IMR-90 (cell line): ENCODE results near the gene CLASRP.

Experiments used
- MXI1 ChIP-seq: IDR thresholded peaks from 2 replicates; pipeline ENCODE4 v1.6.1; 2012; ENCODE audit warnings: low read depth, mild to moderate bottlenecking, low read length, moderate library complexity, borderline replicate concordance
- RAD21 ChIP-seq: IDR thresholded peaks from 2 replicates; pipeline ENCODE4 v1.6.1; 2012; ENCODE audit warnings: low read length, improper control_type of control experiment
- TF ChIP-seq, protein P1 (sequence below): conservative IDR thresholded peaks from 2 replicates; pipeline ENCODE4 v1.5.1; 2012; ENCODE audit warnings: mild to moderate bottlenecking, low read depth, low read length, improper control_type of control experiment

DNA sequence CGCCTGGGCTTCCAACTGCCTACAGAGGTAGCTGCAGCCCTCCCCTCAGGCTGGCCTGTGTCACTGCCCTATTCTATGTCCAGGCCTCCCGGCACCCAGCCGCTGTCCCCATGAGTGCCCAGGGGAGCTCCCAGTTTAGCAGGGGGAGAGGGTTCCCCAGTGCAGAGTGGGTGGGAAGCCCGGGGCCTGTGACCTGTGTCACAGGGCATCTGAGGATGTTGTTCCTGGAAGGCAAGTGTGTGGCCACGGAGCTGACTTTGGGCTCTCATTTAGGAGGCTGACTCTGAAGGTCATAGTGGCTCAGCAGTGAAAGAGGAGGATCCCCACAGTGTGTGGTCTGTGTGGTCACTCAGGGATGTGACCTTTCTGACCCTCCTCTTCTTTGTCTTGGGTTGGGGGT lies 79.3 kb downstream of the CLASRP start:
- TF ChIP-seq MXI1 (no peak), RAD21 (no peak)
- TF ChIP-seq, protein P1, sequence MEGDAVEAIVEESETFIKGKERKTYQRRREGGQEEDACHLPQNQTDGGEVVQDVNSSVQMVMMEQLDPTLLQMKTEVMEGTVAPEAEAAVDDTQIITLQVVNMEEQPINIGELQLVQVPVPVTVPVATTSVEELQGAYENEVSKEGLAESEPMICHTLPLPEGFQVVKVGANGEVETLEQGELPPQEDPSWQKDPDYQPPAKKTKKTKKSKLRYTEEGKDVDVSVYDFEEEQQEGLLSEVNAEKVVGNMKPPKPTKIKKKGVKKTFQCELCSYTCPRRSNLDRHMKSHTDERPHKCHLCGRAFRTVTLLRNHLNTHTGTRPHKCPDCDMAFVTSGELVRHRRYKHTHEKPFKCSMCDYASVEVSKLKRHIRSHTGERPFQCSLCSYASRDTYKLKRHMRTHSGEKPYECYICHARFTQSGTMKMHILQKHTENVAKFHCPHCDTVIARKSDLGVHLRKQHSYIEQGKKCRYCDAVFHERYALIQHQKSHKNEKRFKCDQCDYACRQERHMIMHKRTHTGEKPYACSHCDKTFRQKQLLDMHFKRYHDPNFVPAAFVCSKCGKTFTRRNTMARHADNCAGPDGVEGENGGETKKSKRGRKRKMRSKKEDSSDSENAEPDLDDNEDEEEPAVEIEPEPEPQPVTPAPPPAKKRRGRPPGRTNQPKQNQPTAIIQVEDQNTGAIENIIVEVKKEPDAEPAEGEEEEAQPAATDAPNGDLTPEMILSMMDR, result no peak
